ENCODE measurements around the gene RNF215. TPM values are rescaled to one million over a fixed set of nuclear protein-coding genes. Genes with fewer than 3 reads are reported as not detected.

RNF215 gene
- total RNA-seq, 1 experiment from 2014 or later: 48.8 TPM

- no peak overlapping the region for H3K4me3 Mint-ChIP-seq (ENCODE audit: low read depth, unreplicated experiment)
- no peaks in the 10 kb centered on the region for H3K9me3 Mint-ChIP-seq (ENCODE audit: low read depth, unreplicated experiment)
- peak; percentile 67 for TF ChIP-seq CTCF (IDR thresholded peaks at IDR 0.05; ENCODE audit: unreplicated experiment)
- H3K36me3 Mint-ChIP-seq (ENCODE audit: insufficient read depth, unreplicated experiment): peaks cover 23% of the 10 kb centered on the region
- H3K4me1 Mint-ChIP-seq (ENCODE audit: low read depth, unreplicated experiment): peaks cover 14% of the 10 kb centered on the region
- intact Hi-C loops (cut with micrococcal nuclease; ENCODE audit: unreplicated experiment): loop anchor here (10.0 kb wide), 1 partner anchor 94 kb away; no protein-coding TSS in a partner anchor
- CTCF ChIA-PET: interaction anchor here (1.1 to 1.7 kb wide), 4 partner anchors 33 to 103 kb away, joined by 4 to 9 read pairs (median 4); no protein-coding TSS in a partner anchor
- BruUV-seq (replicated peaks): no TSS peak
- H3K27me3 Mint-ChIP-seq (ENCODE audit: unreplicated experiment): no peaks in the 10 kb centered on the region
- peak; percentile 66 for DNase-seq
- H3K27ac Mint-ChIP-seq (ENCODE audit: unreplicated experiment): peak overlapping the region; percentile 52
Measured at GRCh38 chr22:30390974-30391691, 3.9 kb upstream of the RNF215 start.

- Mint-ChIP-seq H3K9me3 (ENCODE audit: low read depth, unreplicated experiment) (no peaks in the 10 kb centered on the region), H3K4me3 (ENCODE audit: low read depth, unreplicated experiment) (peak overlapping the region; percentile 77), H3K36me3 (ENCODE audit: insufficient read depth, unreplicated experiment) (peaks cover 34% of the 10 kb centered on the region), H3K27me3 (ENCODE audit: unreplicated experiment) (no peaks in the 10 kb centered on the region), H3K27ac (ENCODE audit: unreplicated experiment) (peak overlapping the region; percentile 71), H3K4me1 (ENCODE audit: low read depth, unreplicated experiment) (peaks cover 15% of the 10 kb centered on the region)
- intact Hi-C loops (cut with micrococcal nuclease; ENCODE audit: unreplicated experiment): no loop called here
- DNase-seq: no peak
- BruUV-seq (replicated peaks): no TSS peak
- CTCF ChIA-PET: interaction anchor here (1.2 kb wide), 2 partner anchors 60 to 98 kb away, joined by 4 read pairs; partner anchors contain the start of gene TBC1D10A
- TF ChIP-seq CTCF (IDR thresholded peaks at IDR 0.05; ENCODE audit: unreplicated experiment): no peak
Measured at GRCh38 chr22:30386608-30386959, 627 bp downstream of the RNF215 start.

- Mint-ChIP-seq H3K9me3 (ENCODE audit: low read depth, unreplicated experiment) (no peaks in the 10 kb centered on the region), H3K36me3 (ENCODE audit: insufficient read depth, unreplicated experiment) (peaks cover 35% of the 10 kb centered on the region), H3K4me3 (ENCODE audit: low read depth, unreplicated experiment) (peak overlapping the region; percentile 77), H3K27ac (ENCODE audit: unreplicated experiment) (peak overlapping the region; percentile 71), H3K27me3 (ENCODE audit: unreplicated experiment) (no peaks in the 10 kb centered on the region), H3K4me1 (ENCODE audit: low read depth, unreplicated experiment) (peaks cover 9% of the 10 kb centered on the region)
- CTCF ChIA-PET: interaction anchor here (0.6 to 1.2 kb wide), 2 partner anchors 98 to 216 kb away, joined by 3 to 4 read pairs; no protein-coding TSS in a partner anchor
- no peak for TF ChIP-seq CTCF (IDR thresholded peaks at IDR 0.05; ENCODE audit: unreplicated experiment)
- DNase-seq: no peak
- BruUV-seq (replicated peaks): no TSS peak
- intact Hi-C loops (cut with micrococcal nuclease; ENCODE audit: unreplicated experiment): no loop called here
Measured at GRCh38 chr22:30385942-30386341, 1.3 kb downstream of the RNF215 start.

- no peak for DNase-seq
- BruUV-seq (replicated peaks): no TSS peak
- Mint-ChIP-seq H3K27ac (ENCODE audit: unreplicated experiment) (no peak overlapping the region), H3K36me3 (ENCODE audit: insufficient read depth, unreplicated experiment) (peaks cover 39% of the 10 kb centered on the region), H3K4me1 (ENCODE audit: low read depth, unreplicated experiment) (peaks cover 9% of the 10 kb centered on the region), H3K9me3 (ENCODE audit: low read depth, unreplicated experiment) (no peaks in the 10 kb centered on the region), H3K4me3 (ENCODE audit: low read depth, unreplicated experiment) (no peak overlapping the region), H3K27me3 (ENCODE audit: unreplicated experiment) (no peaks in the 10 kb centered on the region)
- TF ChIP-seq CTCF (IDR thresholded peaks at IDR 0.05; ENCODE audit: unreplicated experiment): no peak
- intact Hi-C loops (cut with micrococcal nuclease; ENCODE audit: unreplicated experiment): no loop called here
- CTCF ChIA-PET: no interaction called here
Measured at GRCh38 chr22:30383061-30383460, 4.2 kb downstream of the RNF215 start.

All from Calu3 (cell line).